Osteoblast (primary cell): Measurements from ENCODE around the gene ATIC. TPM values are rescaled to one million over a fixed set of nuclear protein-coding genes. Genes with fewer than 3 reads are reported as not detected.
A peak's percentile ranks its signal among the peaks of the same experiment; 100 is the strongest.

ENCODE experiments used
- DNase-seq: peaks from one replicate; pipeline ENCODE4 v3.0.0; 2011; ENCODE audit warnings: low spot score, mixed read lengths; ENCODE audit not compliant: insufficient read length; ENCODE audit errors: missing footprints
- H2AFZ ChIP-seq: 2 replicates; pipeline ENCODE4 v1.6.0; 2011; ENCODE audit warnings: mild to moderate bottlenecking, low read length
- H3K27ac ChIP-seq: 2 replicates; pipeline ENCODE4 v1.5.1; 2011; ENCODE audit warnings: mild to moderate bottlenecking, low read depth, low read length, moderate library complexity
- H3K27me3 ChIP-seq: 2 replicates; pipeline ENCODE4 v1.6.0; 2012; ENCODE audit warnings: mild to moderate bottlenecking, control low read depth, inconsistent platforms, low read length, moderate library complexity; ENCODE audit not compliant: insufficient read depth
- H3K36me3 ChIP-seq: 2 replicates; pipeline ENCODE4 v1.5.1; 2011; ENCODE audit warnings: mild to moderate bottlenecking, low read length, control low read depth, moderate library complexity; ENCODE audit not compliant: insufficient read depth
- H3K4me1 ChIP-seq: 2 replicates; pipeline ENCODE4 v1.5.1; 2011; ENCODE audit warnings: mild to moderate bottlenecking, low read length, control low read depth, moderate library complexity; ENCODE audit not compliant: insufficient read depth
- H3K4me2 ChIP-seq: 2 replicates; pipeline ENCODE4 v1.6.0; 2011; ENCODE audit warnings: mild to moderate bottlenecking, low read length; ENCODE audit not compliant: insufficient read depth
- H3K4me3 ChIP-seq: fragments of 200-600 bp; sonication (generic); 3 replicates; pipeline ENCODE4 v1.5.1; 2012; ENCODE audit warnings: mild to moderate bottlenecking, low read length, inconsistent platforms; ENCODE audit not compliant: insufficient read depth
- H3K79me2 ChIP-seq: 2 replicates; pipeline ENCODE4 v1.6.0; 2012; ENCODE audit warnings: mild to moderate bottlenecking, low read length, control low read depth, inconsistent platforms; ENCODE audit not compliant: insufficient read depth
- H3K9me3 ChIP-seq: 2 replicates; pipeline ENCODE4 v1.5.1; 2011; ENCODE audit warnings: low read depth, low read length, control low read depth
- H4K20me1 ChIP-seq: 2 replicates; pipeline ENCODE4 v1.6.0; 2012; ENCODE audit warnings: mild to moderate bottlenecking, low read length, control low read depth; ENCODE audit not compliant: insufficient read depth
- CTCF ChIP-seq: IDR thresholded peaks from 2 replicates; pipeline ENCODE4 v1.5.1; 2011; ENCODE audit warnings: mild to moderate bottlenecking, low read depth, low read length, moderate library complexity; ENCODE audit errors: extremely low read depth
- total RNA-seq: library from RNA; depleted of rRNA; stranded (reverse); fragments of >200 nt; gene quantifications from 2 replicates; pipeline ENCODE4 v1.2.3, GENCODE V29; 2012

The ATIC gene
- total RNA-seq, 1 donor, result 17.7 TPM

- Histone ChIP-seq H3K4me3 (no peak overlapping the region), H3K9me3 (no peaks in the 10 kb centered on the region), H3K36me3 (peaks cover 99% of the 10 kb centered on the region), H3K4me1 (peaks cover 7% of the 10 kb centered on the region), H3K27me3 (no peaks in the 10 kb centered on the region), H3K4me2 (no peak overlapping the region), H4K20me1 (peaks cover 51% of the 10 kb centered on the region), H3K79me2 (peaks cover 3% of the 10 kb centered on the region), H3K27ac (peak overlapping the region; percentile 13), H2AFZ (no peak overlapping the region)
- DNase-seq, result no peak
- TF ChIP-seq CTCF, result no peak
These were observed 79.7 kb downstream of the ATIC start for GRCh38 chr2:215391531-215391930.

- Histone ChIP-seq H2AFZ (no peak overlapping the region), H3K27me3 (no peaks in the 10 kb centered on the region), H3K79me2 (peaks cover 3% of the 10 kb centered on the region), H3K27ac (peak overlapping the region; percentile 13), H4K20me1 (peaks cover 51% of the 10 kb centered on the region), H3K4me3 (no peak overlapping the region), H3K4me1 (peaks cover 11% of the 10 kb centered on the region), H3K4me2 (no peak overlapping the region), H3K9me3 (no peaks in the 10 kb centered on the region), H3K36me3 (peaks cover 99% of the 10 kb centered on the region)
- no peak for TF ChIP-seq CTCF
- DNase-seq, result no peak
These were observed 80.3 kb downstream of the ATIC start for GRCh38 chr2:215392164-215392563.

DNA sequence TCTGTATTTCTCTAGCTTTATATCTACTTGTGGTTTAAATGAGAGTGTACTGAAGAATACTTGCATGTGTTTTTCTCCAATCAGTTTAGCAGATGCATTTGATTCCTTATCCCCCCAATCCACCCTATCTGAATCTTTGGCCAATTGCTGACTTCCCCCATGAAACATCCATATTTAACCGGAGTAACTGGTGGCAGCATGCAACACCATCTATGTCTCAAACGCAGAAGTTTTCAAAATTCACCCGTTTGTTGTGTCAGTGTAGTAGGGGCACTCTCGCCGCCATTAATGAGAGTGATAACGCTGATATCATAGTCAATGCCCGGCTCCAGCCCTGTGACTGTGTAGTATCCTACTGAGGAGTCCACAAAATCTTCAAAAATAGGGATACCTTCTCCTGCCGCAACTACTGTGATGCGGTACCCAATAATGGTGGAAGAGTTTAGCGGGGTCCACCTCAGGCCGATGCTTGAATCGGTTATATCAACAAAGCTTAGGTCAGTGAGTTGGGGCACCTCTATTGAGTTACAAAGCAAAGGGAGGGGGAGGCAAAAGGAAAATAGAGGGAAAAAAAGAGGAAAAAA, 80.9 kb downstream of the ATIC start:
- Histone ChIP-seq H3K79me2 (peaks cover 3% of the 10 kb centered on the region), H4K20me1 (peaks cover 56% of the 10 kb centered on the region), H3K36me3 (peaks cover 99% of the 10 kb centered on the region), H2AFZ (no peak overlapping the region), H3K27me3 (no peaks in the 10 kb centered on the region), H3K27ac (peak overlapping the region; percentile 13), H3K4me3 (no peak overlapping the region), H3K4me2 (no peak overlapping the region), H3K9me3 (no peaks in the 10 kb centered on the region), H3K4me1 (peaks cover 17% of the 10 kb centered on the region)
- DNase-seq, result no peak
- no peak for TF ChIP-seq CTCF

DNA sequence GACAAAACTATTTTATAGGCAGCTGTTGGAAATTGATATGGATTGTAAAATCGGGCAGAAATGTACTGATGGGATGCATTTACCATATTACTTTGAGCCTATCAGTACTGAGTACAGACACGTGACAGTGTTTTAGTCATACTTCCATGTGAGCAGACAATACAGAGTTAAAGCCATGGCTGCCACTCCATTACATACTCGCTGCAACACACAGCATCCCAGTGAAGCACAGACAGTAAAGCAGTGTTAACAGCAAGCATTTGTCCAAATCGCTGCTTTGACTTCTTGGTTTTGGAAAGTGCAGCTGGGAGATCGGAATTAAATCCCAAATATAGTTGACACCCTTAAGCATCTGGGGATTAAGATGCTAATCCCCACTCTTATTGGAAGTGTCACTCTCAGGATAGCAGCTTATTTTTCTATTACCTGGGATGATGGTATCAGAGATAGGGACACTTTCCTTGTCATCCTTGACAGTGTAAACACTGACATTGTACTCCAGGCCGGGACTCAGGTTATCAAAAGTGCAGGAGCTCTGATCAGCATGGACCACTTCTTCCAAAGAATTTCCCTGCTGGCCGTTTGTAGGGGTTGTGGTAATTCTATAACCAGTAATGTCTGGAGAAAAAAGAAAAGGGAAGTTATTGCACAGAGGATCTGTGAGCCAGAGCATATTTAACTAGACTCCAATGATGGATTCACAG, 82.4 kb downstream of the ATIC start:
- peaks cover 61% of the 10 kb centered on the region for H4K20me1 ChIP-seq
- peak overlapping the region; percentile 51 for H3K27ac ChIP-seq
- H3K79me2 ChIP-seq, result peaks cover 3% of the 10 kb centered on the region

More for the DNA sequence above, 82.4 kb downstream of the ATIC start:
- H2AFZ ChIP-seq, result no peak overlapping the region
- no peak for TF ChIP-seq CTCF
- H3K4me1 ChIP-seq, result peaks cover 32% of the 10 kb centered on the region
- no peaks in the 10 kb centered on the region for H3K9me3 ChIP-seq
- no peak for DNase-seq
- H3K4me2 ChIP-seq, result no peak overlapping the region
- H3K27me3 ChIP-seq, result no peaks in the 10 kb centered on the region
- no peak overlapping the region for H3K4me3 ChIP-seq
- peaks cover 99% of the 10 kb centered on the region for H3K36me3 ChIP-seq
